HS-27A (cell line): Measurements from ENCODE around the gene PLXNB1.
"Not testable (repeated sequence)": the region's sequence is repeated elsewhere in the genome, so short reads cannot be mapped to it uniquely, and the experiment has no call there.

Experiments used
- DNase-seq: peaks from one replicate; pipeline ENCODE4 v3.0.0-alpha.2; 2012; ENCODE audit warnings: low read depth, missing footprints

PLXNB1 gene

GRCh38 chr3:48463703-48464102 is 33.8 kb upstream of the PLXNB1 start:
- DNase-seq: no peak

DNA sequence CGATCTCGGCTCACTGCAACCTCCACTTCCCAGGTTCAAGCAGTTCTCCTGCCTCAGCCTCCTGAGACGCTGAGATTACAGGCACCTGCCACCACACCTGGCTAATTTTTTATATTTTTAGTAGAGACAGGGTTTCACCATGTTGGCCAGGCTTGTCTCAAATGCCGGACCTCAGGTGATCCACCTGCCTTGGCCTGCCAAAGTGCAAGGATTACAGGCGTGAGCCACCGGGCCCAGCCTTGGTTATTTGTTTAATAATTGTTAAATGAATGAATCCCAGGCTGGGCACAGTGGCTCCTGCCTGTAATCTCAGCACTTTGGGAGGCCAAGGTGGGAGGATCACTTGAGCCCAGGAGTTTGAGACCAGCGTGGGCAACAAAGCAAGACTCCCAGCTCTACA is 31.9 kb upstream of the PLXNB1 start:
- DNase-seq: not testable (repeated sequence)

DNA sequence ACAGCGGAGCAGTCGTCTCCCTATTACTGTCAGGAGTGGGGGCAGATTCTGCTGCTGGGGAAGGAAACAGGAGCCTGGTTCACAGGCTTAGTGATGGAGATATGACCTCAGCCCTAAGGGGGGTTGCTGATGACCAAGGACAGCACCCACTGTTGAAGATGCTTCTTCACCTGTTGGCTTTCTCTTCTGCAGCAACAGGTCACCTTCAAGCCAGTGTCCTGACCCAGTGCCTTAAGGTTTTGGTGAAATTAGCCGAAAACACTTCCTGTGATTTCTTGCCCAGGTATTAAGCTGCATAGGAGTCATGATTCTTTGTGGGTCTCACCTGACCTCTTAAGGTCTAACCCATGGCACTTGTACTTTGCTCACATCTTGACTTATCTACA is 30.6 kb upstream of the PLXNB1 start:
- DNase-seq: no peak

DNA sequence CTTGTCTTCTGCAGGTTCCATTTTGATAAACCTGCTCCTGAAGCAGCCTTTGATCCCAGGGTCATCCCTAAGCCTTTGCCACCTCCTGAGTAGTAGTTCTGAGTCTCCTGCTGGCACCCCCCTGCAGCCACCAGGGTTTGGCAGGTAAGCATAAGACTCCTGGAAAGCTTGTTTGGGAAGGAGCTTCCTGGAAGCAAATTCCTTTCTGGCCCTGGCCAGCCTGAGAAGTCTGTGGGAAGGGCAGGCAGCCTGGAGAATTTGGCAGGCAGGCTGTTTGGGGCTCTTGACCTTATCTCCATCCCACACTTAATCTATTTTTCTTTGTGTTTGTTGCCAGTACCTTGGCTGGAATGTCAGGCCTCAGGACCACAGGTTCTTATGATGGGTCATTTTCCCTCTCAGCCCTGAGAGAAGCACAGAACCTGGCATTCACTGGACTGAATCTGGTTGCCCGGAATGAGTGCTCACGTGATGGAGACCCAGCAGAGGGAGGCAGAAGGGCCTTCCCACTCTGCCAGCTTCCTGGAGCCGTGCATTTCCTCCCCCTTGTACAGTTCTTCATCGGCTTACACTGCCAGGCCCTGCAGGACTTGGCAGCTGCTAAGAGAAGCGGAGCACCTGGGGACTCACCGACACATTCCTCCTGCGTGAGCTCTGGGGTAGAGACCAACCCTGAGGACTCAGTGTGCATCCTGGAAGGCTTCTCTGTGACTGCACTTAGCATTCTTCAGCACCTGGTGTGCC is 30.1 kb upstream of the PLXNB1 start:
- DNase-seq: no peak

- DNase-seq: no peak
Measured at GRCh38 chr3:48459331-48459730, 29.4 kb upstream of the PLXNB1 start.

GRCh38 chr3:48456456-48456855 is 26.6 kb upstream of the PLXNB1 start:
- DNase-seq: no peak

- DNase-seq: no peak
Measured at GRCh38 chr3:48451270-48451669, 21.4 kb upstream of the PLXNB1 start.

DNA sequence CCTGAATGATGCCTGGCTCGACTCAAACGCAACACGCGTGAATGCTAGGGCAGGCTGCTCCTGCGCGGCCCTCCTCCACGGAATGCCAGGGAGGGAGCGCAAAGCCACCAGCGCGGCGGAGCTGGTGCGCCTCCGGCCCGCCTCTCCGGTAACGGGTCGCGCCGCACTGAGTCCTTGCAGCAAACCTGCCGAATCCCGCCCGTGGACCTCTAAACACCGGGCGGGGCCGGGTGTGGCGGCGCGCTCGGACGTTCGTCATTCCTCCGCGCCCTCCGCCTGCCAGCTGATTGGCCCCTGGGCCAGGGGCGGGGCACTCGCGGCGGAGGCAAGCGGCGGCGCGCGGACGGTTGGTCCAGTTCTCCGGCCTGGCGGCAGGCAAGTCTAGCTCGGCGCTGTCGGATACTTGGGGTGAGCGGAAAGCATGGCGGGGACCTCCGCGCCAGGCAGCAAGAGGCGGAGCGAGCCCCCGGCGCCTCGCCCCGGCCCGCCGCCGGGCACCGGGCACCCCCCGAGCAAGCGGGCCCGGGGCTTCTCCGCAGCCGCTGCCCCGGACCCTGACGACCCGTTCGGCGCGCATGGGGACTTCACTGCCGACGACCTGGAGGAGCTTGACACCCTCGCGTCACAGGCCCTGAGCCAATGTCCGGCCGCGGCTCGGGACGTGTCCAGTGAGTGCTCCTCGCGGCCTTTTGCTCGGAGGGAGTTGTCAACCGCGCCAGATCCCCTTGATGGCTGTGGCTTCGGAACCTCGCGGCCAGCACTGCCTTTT is 16.7 kb upstream of the PLXNB1 start, which contains the start of gene ATRIP:
Gene ATRIP (plus strand): TSS at position 313 of the 769 bp plus-strand sequence. CDS start 109 bp downstream, at position 422.
- DNase-seq: peak; percentile 59

GRCh38 chr3:48446043-48446424 is 16.1 kb upstream of the PLXNB1 start:
- no peak for DNase-seq

GRCh38 chr3:48445277-48445882 is 15.5 kb upstream of the PLXNB1 start:
- no peak for DNase-seq

DNA sequence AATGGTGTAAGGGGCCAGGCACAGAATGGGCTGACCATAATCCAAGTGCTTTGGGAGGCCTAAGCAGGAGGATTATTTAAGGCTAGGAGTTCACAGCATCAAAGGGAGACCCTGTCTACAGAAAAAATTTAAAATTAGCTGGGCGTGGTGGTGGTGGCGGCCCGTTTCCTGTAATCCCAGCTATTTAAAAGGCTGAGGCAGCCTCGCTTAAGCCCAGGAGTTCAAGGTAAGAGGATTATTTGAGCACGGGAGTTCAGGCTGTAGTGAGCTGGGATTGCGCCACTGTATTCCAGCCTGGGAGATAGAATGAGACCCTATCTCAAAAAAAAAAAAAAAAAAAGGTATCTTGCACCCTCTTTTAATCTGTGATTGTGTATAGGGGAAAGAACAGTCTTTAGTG is 12.1 kb upstream of the PLXNB1 start:
- DNase-seq: no peak

DNA sequence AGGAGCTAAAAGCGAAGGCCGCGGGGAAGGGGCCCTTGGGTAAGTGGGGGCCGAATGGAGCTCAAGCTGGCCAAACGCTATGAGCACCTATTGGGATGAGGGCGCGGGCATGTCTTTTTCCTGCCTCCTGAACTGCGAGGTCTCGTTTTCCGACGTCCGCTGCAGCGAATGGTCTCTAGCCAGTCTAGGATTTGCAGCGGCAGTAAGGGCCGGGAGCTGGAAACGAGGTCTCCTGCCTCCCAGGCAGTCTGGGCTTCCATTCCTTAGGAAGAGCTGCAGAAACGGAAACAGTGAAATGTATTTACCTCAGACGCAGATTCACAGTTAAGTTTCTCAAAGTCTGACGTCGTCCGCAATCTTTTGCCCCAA is 10.7 kb upstream of the PLXNB1 start:
- DNase-seq: no peak

DNA sequence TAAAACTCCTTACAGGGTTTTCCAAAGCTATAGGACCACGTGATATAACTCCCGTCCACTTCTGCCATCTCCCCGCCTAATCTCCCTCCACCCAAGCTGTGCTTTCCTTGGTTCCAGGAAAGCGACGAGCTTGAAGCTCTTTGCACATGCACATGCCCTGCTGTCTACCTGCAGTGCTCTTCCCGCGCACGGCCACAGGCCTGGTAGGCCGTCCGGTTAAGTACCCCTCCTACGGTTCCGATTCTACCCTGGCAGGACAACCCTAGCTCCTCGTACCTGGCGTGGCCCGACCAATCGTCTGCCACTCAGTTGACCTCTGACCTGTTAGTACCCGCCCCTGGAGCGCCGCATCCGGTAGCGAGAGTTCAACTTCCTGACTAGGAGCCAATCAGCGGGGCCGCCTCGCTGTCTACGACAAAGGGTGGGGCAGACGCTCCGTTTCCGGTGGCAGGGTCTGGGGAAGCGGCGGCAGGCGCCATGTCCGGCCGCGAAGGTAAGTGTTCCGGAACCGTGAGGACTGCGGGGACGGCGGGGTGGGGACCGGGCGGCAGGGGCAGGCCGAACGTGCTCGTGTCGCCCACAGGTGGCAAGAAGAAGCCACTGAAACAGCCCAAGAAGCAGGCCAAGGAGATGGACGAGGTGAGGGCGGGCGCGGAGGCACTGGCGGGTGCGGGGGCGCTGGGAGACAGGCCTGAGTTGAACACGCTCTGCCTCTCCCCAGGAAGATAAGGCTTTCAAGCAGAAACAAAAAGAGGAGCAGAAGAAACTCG is 10.1 kb upstream of the PLXNB1 start, which contains the start of the genes CCDC51 and TMA7:
Gene CCDC51 (minus strand): TSS at position 300 of the 770 bp plus-strand sequence. CDS start 4,991 bp downstream, outside the sequence.
Gene TMA7 (plus strand): TSS at position 438 of the 770 bp plus-strand sequence. CDS start 40 bp downstream, at position 478.
- DNase-seq: peak; percentile 93

GRCh38 chr3:48437812-48438211 is 7.9 kb upstream of the PLXNB1 start:
- no peak for DNase-seq

GRCh38 chr3:48436855-48437254 is 7.0 kb upstream of the PLXNB1 start:
- no peak for DNase-seq

DNA sequence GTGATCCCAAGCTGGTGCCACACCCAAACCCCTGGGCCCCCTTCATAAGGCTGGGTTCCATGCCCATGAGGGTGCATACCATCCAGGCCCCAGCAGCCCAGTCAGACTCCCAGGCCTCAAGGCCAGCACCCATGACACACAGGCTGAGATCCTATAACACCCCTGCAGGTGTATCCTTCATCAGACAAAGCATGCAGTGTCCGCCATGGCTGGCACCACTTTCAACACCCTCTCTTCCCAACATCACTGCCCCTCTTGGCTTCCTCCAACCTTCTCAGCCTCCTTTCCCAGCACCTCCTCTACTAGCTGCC is 6.5 kb upstream of the PLXNB1 start:
- DNase-seq: no peak

GRCh38 chr3:48435774-48436476 is 6.0 kb upstream of the PLXNB1 start:
- DNase-seq: peak; percentile 63

DNA sequence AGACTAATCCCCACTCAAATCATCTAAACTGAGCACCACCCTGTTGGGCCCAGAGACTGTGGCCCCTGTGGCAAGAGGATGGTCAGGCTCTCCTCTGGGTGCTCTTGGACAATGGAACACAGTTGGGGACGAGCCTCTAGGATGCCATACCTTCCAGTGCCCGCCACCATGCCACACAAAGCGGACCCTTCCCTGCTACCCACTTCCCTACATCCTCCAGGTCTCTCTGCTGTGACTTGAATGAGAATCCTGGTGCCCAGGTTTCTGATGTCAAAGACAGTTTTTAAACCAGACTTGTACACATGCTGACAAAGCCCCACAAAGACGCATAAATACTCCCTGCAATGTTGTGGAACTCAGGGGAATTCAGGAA is 5.3 kb upstream of the PLXNB1 start:
- DNase-seq: no peak

GRCh38 chr3:48434591-48435222 is 4.8 kb upstream of the PLXNB1 start:
- no peak for DNase-seq

DNA sequence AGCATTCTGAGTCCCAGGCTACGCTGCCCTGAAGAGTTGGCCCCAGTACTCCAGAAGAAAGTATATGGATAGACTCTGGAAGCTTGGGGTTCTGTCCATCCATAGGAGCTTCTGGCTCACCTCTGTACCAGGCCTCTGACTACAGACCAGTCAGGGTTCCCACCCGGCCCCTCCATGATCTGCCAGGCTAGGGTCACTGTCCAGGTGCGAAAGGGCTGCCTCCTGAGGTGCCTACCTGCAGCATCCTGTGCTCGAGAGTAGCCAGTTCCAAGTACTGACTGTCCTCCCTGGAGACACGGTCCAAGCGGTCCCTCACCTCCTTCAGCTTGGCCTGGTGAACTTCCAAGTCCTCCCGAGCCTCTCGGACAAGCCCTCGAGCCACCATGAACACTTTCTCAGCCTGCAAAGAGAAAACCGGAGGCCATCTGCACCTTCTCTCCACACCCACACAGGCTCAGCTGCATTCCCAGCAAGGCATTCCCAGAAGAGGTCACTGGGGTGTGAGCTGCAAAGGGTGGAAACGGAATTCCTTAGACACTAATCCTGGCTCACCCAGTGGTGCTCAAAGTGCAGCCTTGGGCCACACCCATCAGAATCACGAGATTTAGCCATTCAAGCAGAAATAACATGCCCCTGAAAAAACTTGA is 3.7 kb upstream of the PLXNB1 start:
- DNase-seq: peak; percentile 72
